GM18951 (cell line): ENCODE data around the gene POU4F3.

Experiments
- POLR2A ChIP-seq: IDR thresholded peaks from 4 replicates; pipeline ENCODE4 v1.6.1; 2011; ENCODE audit warnings: mild to moderate bottlenecking; ENCODE audit not compliant: insufficient read length, insufficient read depth; ENCODE audit errors: extremely low read depth
- in situ Hi-C: fragments of 300-500 bp; cut with MboI; formaldehyde crosslinking; loops from one replicate; pipeline ENCODE4 v1.12.0; 2022; ENCODE audit warnings: low sequenced_read_pairs, mixed read lengths, inconsistent platforms; ENCODE audit not compliant: unreplicated experiment

The POU4F3 gene

GRCh38 chr5:146327257-146327870 is 11.3 kb upstream of the POU4F3 start:
- no peak for TF ChIP-seq POLR2A
- in situ Hi-C loops: no loop called here

GRCh38 chr5:146327989-146328388 is 10.7 kb upstream of the POU4F3 start:
- TF ChIP-seq POLR2A: no peak
- in situ Hi-C loops: no loop called here

GRCh38 chr5:146329697-146330096 is 8.9 kb upstream of the POU4F3 start:
- in situ Hi-C loops: no loop called here

GRCh38 chr5:146331423-146331822 is 7.2 kb upstream of the POU4F3 start:
- TF ChIP-seq POLR2A: no peak
- in situ Hi-C loops: no loop called here

More at GRCh38 chr5:146329697-146330096, 8.9 kb upstream of the POU4F3 start:
- TF ChIP-seq POLR2A: no peak

GRCh38 chr5:146334074-146334533 is 4.5 kb upstream of the POU4F3 start:
- TF ChIP-seq POLR2A: no peak
- in situ Hi-C loops: no loop called here

- in situ Hi-C loops: no loop called here
- no peak for TF ChIP-seq POLR2A
These were observed 2.4 kb upstream of the POU4F3 start for GRCh38 chr5:146336197-146336596.

GRCh38 chr5:146337264-146337904 is 1.3 kb upstream of the POU4F3 start:
- in situ Hi-C loops: no loop called here
- TF ChIP-seq POLR2A: no peak

- in situ Hi-C loops: no loop called here
- TF ChIP-seq POLR2A: no peak
These were observed 711 bp upstream of the POU4F3 start for GRCh38 chr5:146337928-146338327.

GRCh38 chr5:146339715-146340259 is 1.1 kb downstream of the POU4F3 start:
- TF ChIP-seq POLR2A: no peak
- in situ Hi-C loops: no loop called here

- in situ Hi-C loops: no loop called here
- TF ChIP-seq POLR2A: no peak
These were observed 1.8 kb downstream of the POU4F3 start for GRCh38 chr5:146340260-146341081.

- TF ChIP-seq POLR2A: no peak
- in situ Hi-C loops: no loop called here
These were observed 3.2 kb downstream of the POU4F3 start for GRCh38 chr5:146341854-146342253.

GRCh38 chr5:146342519-146342881 is 3.9 kb downstream of the POU4F3 start:
- TF ChIP-seq POLR2A: no peak
- in situ Hi-C loops: no loop called here
